Pancreas (tissue), 10 donors: ENCODE data around the gene OCLN. TPM values are rescaled to one million over a fixed set of nuclear protein-coding genes. Genes with fewer than 3 reads are reported as not detected.
"Not testable (repeated sequence)": the region's sequence is repeated elsewhere in the genome, so short reads cannot be mapped to it uniquely, and the experiment has no call there.

Source experiments
- ATAC-seq, 4 donors: fragments of 200-7000 bp; cut with Tn5 transposase; one replicate each; pipeline versions ENCODE4 v1.8.0 to v1.9.1; 2020; ENCODE audit warnings: mild to moderate bottlenecking in 4 of 4, moderate library complexity in 4 of 4
- DNase-seq, 6 donors: peaks; one replicate each; pipeline ENCODE4 v3.0.0-alpha.2; 2020
- FAIRE-seq: peaks from 2 replicates; lab custom pipeline; 2012; peaks lifted over from hg19 to GRCh38; lab: Jason Lieb, UNC
- H3K27ac ChIP-seq, 4 donors: fragments of 200-600 bp; sonication (generic); 1 replicate in 3 of 4; 2 replicates in 1 of 4; pipeline versions ENCODE4 v1.5.0 to v1.8.0; 2020
- H3K27me3 ChIP-seq, 4 donors: fragments of 200-600 bp; one replicate each; pipeline ENCODE4 v1.8.0; 2021
- H3K36me3 ChIP-seq, 3 donors: fragments of 200-600 bp; sonication (generic) in 1 of 3; one replicate each; pipeline versions ENCODE4 v1.5.0 to v1.8.0; 2020 to 2021
- H3K4me1 ChIP-seq, 3 donors: fragments of 200-600 bp; one replicate each; pipeline ENCODE4 v1.8.0; 2021
- H3K4me3 ChIP-seq, 4 donors: fragments of 200-600 bp; sonication (generic) in 2 of 4; one replicate each; pipeline versions ENCODE4 v1.5.0 to v1.8.0; 2020 to 2021
- H3K9me3 ChIP-seq, 4 donors: fragments of 200-600 bp; one replicate each; pipeline ENCODE4 v1.8.0; 2021
- WGBS, 2 donors: extraction: QIAGEN DNeasy Blood & Tissue Kit; methylation state at CpG; one replicate each; pipeline ENCODE4 v1.1.7; 2013; 5-methylcytosine and 5-hydroxymethylcytosine counted together
- intact Hi-C, 3 donors: fragments of 100-400 bp; cut with DNase I; formaldehyde crosslinking; loops; one replicate each; pipeline versions ENCODE4 v1.11.1 to v1.14.2; 2022
- polyA plus RNA-seq, 2 donors: library from polyadenylated mRNA; stranded (reverse); fragments of 200-250 nt; gene quantifications; one replicate each; pipeline ENCODE4 v1.2.3, GENCODE V29; 2013
- total RNA-seq, 6 donors: library from RNA; stranded (reverse); fragmentation: NEBNext Ultra II Directional in 4 of 6; extraction: Animal tissue kit (Norgen Biotek cat#: 25700) in 4 of 6; gene quantifications; one replicate each; pipeline versions ENCODE4 v1.2.1 to v1.2.4, GENCODE V29; 2021 to 2023
- TF ChIP-seq, protein P1 (sequence below), 4 donors: fragments of 200-600 bp; sonication (generic) in 3 of 4; IDR thresholded peaks; one replicate each; pipeline versions ENCODE4 v1.5.0 to v1.8.0; 2021; ENCODE audit warnings: antibody characterized with exemption in 4 of 4
- donor health status: healthy with polysubstance abuse.
- donor health status: DM: no; HTN: no; CAD: no; lungs with moderate emphysema.
- donor health status: DM: no; HTN: no; CAD: no.
- donor health status: control.
- donor health status: control.
- donor health status: Bipolar disorder and iron deficiency.
- donor health status: DM: yes; HTN: yes; CAD: no.
- donor health status: DM: no; HTN: no; CAD: no.
- donor health status: DM: no; HTN: no; CAD: no.
- donor health status: DM: yes; HTN: yes; CAD: no.

OCLN gene
- total and polyA plus RNA-seq, 8 donors: 10.9 to 107 (median 41.2) TPM

DNA sequence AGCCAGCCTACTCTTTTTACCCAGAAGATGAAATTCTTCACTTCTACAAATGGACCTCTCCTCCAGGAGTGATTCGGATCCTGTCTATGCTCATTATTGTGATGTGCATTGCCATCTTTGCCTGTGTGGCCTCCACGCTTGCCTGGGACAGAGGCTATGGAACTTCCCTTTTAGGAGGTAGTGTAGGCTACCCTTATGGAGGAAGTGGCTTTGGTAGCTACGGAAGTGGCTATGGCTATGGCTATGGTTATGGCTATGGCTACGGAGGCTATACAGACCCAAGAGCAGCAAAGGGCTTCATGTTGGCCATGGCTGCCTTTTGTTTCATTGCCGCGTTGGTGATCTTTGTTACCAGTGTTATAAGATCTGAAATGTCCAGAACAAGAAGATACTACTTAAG is 16.6 kb downstream of the OCLN start:
- Histone ChIP-seq H3K9me3 (no peaks in the 10 kb centered on the region), H3K4me1 (peaks cover 18 to 28% (median 22%) of the 10 kb centered on the region in 3 donors), H3K27me3 (no peaks in the 10 kb centered on the region), H3K36me3 (peaks cover 0 to 39% (median 0%) of the 10 kb centered on the region in 3 donors), H3K4me3 (no peak overlapping the region), H3K27ac (no peak overlapping the region)
- ATAC-seq (no peak), FAIRE-seq (no peak), DNase-seq (no peak)
- TF ChIP-seq, protein P1, sequence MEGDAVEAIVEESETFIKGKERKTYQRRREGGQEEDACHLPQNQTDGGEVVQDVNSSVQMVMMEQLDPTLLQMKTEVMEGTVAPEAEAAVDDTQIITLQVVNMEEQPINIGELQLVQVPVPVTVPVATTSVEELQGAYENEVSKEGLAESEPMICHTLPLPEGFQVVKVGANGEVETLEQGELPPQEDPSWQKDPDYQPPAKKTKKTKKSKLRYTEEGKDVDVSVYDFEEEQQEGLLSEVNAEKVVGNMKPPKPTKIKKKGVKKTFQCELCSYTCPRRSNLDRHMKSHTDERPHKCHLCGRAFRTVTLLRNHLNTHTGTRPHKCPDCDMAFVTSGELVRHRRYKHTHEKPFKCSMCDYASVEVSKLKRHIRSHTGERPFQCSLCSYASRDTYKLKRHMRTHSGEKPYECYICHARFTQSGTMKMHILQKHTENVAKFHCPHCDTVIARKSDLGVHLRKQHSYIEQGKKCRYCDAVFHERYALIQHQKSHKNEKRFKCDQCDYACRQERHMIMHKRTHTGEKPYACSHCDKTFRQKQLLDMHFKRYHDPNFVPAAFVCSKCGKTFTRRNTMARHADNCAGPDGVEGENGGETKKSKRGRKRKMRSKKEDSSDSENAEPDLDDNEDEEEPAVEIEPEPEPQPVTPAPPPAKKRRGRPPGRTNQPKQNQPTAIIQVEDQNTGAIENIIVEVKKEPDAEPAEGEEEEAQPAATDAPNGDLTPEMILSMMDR (IDR thresholded peaks at IDR 0.05): no peak
- intact Hi-C loops: no loop called here
- WGBS, 2 donors: 96% methylated on average over 6 of the region's 6 CpGs

DNA sequence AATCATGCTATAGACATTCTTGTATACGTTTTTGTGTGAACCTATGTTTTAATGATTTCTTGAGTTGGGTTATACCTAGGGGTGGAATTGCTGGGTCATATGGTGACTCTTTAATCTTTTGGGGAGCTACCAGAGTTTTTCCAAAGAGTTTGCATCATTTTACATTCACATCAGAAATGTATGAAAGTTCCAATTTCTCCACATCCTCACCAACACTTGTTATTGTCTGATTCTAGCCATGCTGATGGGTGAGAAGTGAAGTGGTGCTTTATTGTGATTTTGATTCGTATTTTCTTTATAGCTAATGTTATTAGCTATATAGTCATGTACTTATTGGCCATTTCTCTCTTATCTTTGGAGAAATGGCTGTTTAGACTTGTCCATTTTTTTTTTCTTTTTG is 18.1 kb downstream of the OCLN start:
- no peak for ATAC-seq
- no peak overlapping the region for H3K27ac ChIP-seq
- DNase-seq: no peak
- TF ChIP-seq, protein P1 (IDR thresholded peaks at IDR 0.05): no peak
- peaks cover 0 to 28% (median 0%) of the 10 kb centered on the region in 3 donors for H3K36me3 ChIP-seq
- H3K27me3 ChIP-seq: no peaks in the 10 kb centered on the region
- FAIRE-seq: no peak
- no peak overlapping the region for H3K4me3 ChIP-seq
- WGBS, 2 donors: 87 to 92% methylated on average over 2 of the region's 2 CpGs
- peaks cover 19 to 27% (median 22%) of the 10 kb centered on the region in 3 donors for H3K4me1 ChIP-seq
- intact Hi-C loops: no loop called here
- H3K9me3 ChIP-seq: no peaks in the 10 kb centered on the region

DNA sequence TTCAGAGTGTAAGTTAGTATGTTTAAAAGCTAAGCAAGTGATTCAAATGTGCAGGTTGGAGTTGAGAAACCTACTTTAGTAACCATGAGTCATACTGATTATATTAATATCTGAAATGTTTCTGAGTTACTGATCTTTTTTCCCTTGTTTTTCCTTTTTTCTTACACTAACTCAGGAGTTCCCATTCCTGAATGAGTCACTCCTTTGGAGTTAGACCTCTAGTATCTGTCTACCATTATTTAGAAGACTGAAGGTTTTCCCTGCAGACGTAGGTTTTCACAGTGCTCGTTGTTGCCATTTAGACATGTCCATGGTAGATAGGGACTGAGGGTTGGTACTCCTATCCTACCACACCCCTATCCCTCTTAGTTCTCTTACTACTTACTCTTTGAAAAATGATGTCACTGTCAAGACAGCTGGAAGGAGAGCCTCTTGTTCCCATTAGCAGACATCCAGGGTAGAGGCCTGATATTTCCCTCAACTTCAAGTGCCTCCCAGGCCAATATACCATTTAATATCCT is 20.2 kb downstream of the OCLN start:
- FAIRE-seq (no peak), DNase-seq (no peak), ATAC-seq (peak; percentile 26 to 68 (median 42))
- Histone ChIP-seq H3K9me3 (no peaks in the 10 kb centered on the region), H3K27me3 (no peaks in the 10 kb centered on the region), H3K4me3 (no peak overlapping the region), H3K36me3 (peaks cover 0 to 21% (median 0%) of the 10 kb centered on the region in 3 donors), H3K4me1 (peaks cover 24 to 40% (median 33%) of the 10 kb centered on the region in 3 donors), H3K27ac (peak overlapping the region; percentile 9 to 85 (median 52))
- WGBS, 2 donors: 37 to 41% methylated on average over 2 of the region's 2 CpGs
- intact Hi-C loops: no loop called here
- TF ChIP-seq, protein P1 (IDR thresholded peaks at IDR 0.05): no peak

DNA sequence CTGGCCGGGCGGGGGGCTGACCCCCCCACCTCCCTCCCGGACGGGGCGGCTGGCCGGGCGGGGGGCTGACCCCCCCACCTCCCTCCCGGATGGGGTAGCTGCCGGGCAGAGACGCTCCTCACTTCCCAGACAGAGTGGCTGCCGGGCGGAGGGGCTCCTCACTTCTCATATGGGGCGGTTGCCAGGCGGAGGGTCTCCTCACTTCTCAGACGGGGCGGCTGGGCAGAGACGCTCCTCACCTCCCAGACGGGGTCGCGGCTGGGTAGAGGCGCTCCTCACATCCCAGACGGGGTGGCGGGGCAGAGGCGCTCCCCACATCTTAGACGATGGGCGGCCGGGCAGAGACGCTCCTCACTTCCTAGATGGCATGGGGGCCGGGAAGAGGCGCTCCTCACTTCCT is 23.0 kb downstream of the OCLN start:
- H3K4me3 ChIP-seq, H3K27me3 ChIP-seq, H3K27ac ChIP-seq, FAIRE-seq, H3K9me3 ChIP-seq, intact Hi-C loops, ATAC-seq, H3K36me3 ChIP-seq: not testable (repeated sequence)
- DNase-seq: peak in 1 of 6 donors; percentile 57
- 98% methylated on average over 6 to 22 of the region's 30 CpGs for WGBS, 2 donors
- H3K4me1 ChIP-seq: peaks cover 45 to 67% (median 56%) of the 10 kb centered on the region in 3 donors

DNA sequence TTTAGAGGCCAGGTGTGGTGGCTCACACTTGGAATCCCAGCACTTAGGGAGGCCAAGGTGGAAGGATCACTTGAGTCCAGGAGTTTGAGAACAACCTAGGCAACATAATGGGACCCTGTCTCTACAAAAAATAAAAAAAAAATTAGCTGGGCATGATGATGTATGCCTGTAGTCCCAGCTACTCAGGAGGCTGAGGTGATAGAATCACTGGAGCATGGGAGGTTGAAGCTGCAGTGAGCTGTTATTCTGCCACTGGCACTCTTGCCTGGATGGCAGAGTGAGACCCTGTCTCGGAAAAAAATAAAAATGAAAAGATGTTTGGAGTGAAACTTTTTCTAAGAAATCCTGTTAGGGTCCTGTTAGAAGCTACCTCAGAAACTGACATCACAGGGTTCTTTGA is 24.2 kb downstream of the OCLN start:
- Histone ChIP-seq H3K4me1 (peaks cover 54 to 76% (median 64%) of the 10 kb centered on the region in 3 donors), H3K9me3 (no peaks in the 10 kb centered on the region), H3K4me3 (no peak overlapping the region), H3K27me3 (no peaks in the 10 kb centered on the region), H3K36me3 (no peaks in the 10 kb centered on the region), H3K27ac (peak overlapping the region; percentile 24 to 94 (median 76))
- ATAC-seq: no peak
- intact Hi-C loops: no loop called here
- no peak for DNase-seq
- FAIRE-seq: no peak
- TF ChIP-seq, protein P1 (IDR thresholded peaks at IDR 0.05): no peak
- 92 to 93% methylated on average over 1 of the region's 1 CpG for WGBS, 2 donors
